ENCODE results near the gene CDNF.
A peak's percentile ranks its signal among the peaks of the same experiment; 100 is the strongest.

Gene CDNF

GRCh38 chr10:14838582-14839304, 906 bp upstream of the CDNF start:
- TF ChIP-seq ZFX (IDR thresholded peaks at IDR 0.05): peak; percentile 62; the same call in 1 of the 2 replicates
- no peak for TF ChIP-seq CTCF (conservative IDR thresholded peaks at IDR 0.05)
- H3K27ac ChIP-seq: peak overlapping the region; percentile 98

GRCh38 chr10:14837003-14837756, 657 bp downstream of the CDNF start:
- TF ChIP-seq ZFX (IDR thresholded peaks at IDR 0.05): no peak; the same call in 1 of the 2 replicates
- TF ChIP-seq CTCF (conservative IDR thresholded peaks at IDR 0.05): no peak
- H3K27ac ChIP-seq: peak overlapping the region; percentile 98

- TF ChIP-seq CTCF (conservative IDR thresholded peaks at IDR 0.05) (no peak), ZFX (IDR thresholded peaks at IDR 0.05) (no peak; the same call in 1 of the 2 replicates)
- no peak overlapping the region for H3K27ac ChIP-seq
Measured at GRCh38 chr10:14836208-14836607, 1.6 kb downstream of the CDNF start.

GRCh38 chr10:14833106-14833505, 4.7 kb downstream of the CDNF start:
- no peak overlapping the region for H3K27ac ChIP-seq
- TF ChIP-seq ZFX (IDR thresholded peaks at IDR 0.05) (no peak), CTCF (conservative IDR thresholded peaks at IDR 0.05) (no peak)

- no peak for TF ChIP-seq ZFX (IDR thresholded peaks at IDR 0.05)
- no peak for TF ChIP-seq CTCF (conservative IDR thresholded peaks at IDR 0.05)
- H3K27ac ChIP-seq: no peak overlapping the region
Measured at GRCh38 chr10:14826076-14826829, 11.6 kb downstream of the CDNF start.

- TF ChIP-seq CTCF (conservative IDR thresholded peaks at IDR 0.05) (no peak), ZFX (IDR thresholded peaks at IDR 0.05) (no peak)
- H3K27ac ChIP-seq: no peak overlapping the region
Measured at GRCh38 chr10:14823966-14824365, 13.9 kb downstream of the CDNF start.

Measured in C4-2B (cell line).